ENCODE results near the gene EED. TPM values are rescaled to one million over a fixed set of nuclear protein-coding genes. Genes with fewer than 3 reads are reported as not detected.

Gene EED
- total and polyA plus RNA-seq, 9 donors = 16.2 to 29.4 (median 17.2) TPM

- intact Hi-C loops (cut with DNase I) = loop anchor here in 1 of 4 donors (10.0 kb wide), 1 partner anchor 350 kb away; the partner anchor contains the start of gene CCDC83
- Histone ChIP-seq H3K27ac (no peak overlapping the region), H3K9me3 (no peaks in the 10 kb centered on the region), H3K4me1 (ENCODE audit: insufficient read depth) (no peaks in the 10 kb centered on the region), H3K4me3 (no peak overlapping the region), H3K36me3 (no peaks in the 10 kb centered on the region), H3K27me3 (no peaks in the 10 kb centered on the region)
- DNase-seq = no peak
- no peak for TF ChIP-seq CTCF (IDR thresholded peaks at IDR 0.05)
- no peak for TF ChIP-seq POLR2A (IDR thresholded peaks at IDR 0.05)
- TF ChIP-seq EP300 (IDR thresholded peaks at IDR 0.05) = no peak
- 83 to 97% (median 88%) methylated on average over 1 of the region's 1 CpG for WGBS, 3 donors
Observed at GRCh38 chr11:86204356-86204755, 40.2 kb upstream of the EED start.

- no peak for DNase-seq
- TF ChIP-seq CTCF (IDR thresholded peaks at IDR 0.05) (no peak), EP300 (IDR thresholded peaks at IDR 0.05) (no peak), POLR2A (IDR thresholded peaks at IDR 0.05) (no peak)
- Histone ChIP-seq H3K4me1 (ENCODE audit: insufficient read depth) (no peaks in the 10 kb centered on the region), H3K4me3 (no peak overlapping the region), H3K27me3 (no peaks in the 10 kb centered on the region), H3K36me3 (no peaks in the 10 kb centered on the region), H3K27ac (no peak overlapping the region), H3K9me3 (no peaks in the 10 kb centered on the region)
- WGBS, 3 donors = 87 to 92% (median 90%) methylated on average over 11 of the region's 11 CpGs
- intact Hi-C loops (cut with DNase I) = loop anchor here in 1 of 4 donors (10.0 kb wide), 1 partner anchor 351 kb away; the partner anchor contains the start of gene CCDC83
Observed at GRCh38 chr11:86205421-86206336, 38.9 kb upstream of the EED start.

- no peaks in the 10 kb centered on the region for H3K9me3 ChIP-seq
- no peak overlapping the region for H3K4me3 ChIP-seq
- H3K36me3 ChIP-seq = no peaks in the 10 kb centered on the region
- intact Hi-C loops (cut with DNase I) = loop anchor here in 1 of 4 donors (10.0 kb wide), 1 partner anchor 352 kb away; the partner anchor contains the start of gene CCDC83
- DNase-seq = no peak
- H3K4me1 ChIP-seq (ENCODE audit: insufficient read depth) = no peaks in the 10 kb centered on the region
- H3K27me3 ChIP-seq = no peaks in the 10 kb centered on the region
- H3K27ac ChIP-seq = no peak overlapping the region
- 23 to 54% (median 38%) methylated on average over 2 of the region's 2 CpGs for WGBS, 3 donors
- TF ChIP-seq EP300 (IDR thresholded peaks at IDR 0.05) = no peak
- TF ChIP-seq POLR2A (IDR thresholded peaks at IDR 0.05) = no peak
- TF ChIP-seq CTCF (IDR thresholded peaks at IDR 0.05) = no peak
Observed at GRCh38 chr11:86206337-86206695, 38.2 kb upstream of the EED start.

DNA sequence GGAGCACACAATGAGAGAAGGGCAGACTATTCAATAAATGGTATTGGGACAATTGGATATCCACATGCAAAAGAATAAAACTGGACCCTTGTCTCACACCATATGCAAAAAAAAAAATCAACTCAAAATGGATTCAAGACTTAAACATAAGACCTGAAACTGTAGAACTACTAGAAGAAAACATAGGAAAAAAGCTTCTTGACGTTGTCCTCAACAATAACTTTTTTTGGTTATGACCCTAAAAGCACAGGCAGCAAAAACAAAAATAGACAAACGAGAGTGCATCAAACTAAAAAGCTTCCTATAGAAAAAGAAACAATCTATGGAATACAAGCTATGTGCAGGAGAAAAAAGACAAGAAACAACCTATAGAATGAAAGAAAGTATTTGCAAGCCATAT, 37.1 kb upstream of the EED start:
- H3K4me3 ChIP-seq = no peak overlapping the region
- no peaks in the 10 kb centered on the region for H3K27me3 ChIP-seq
- H3K27ac ChIP-seq = no peak overlapping the region
- DNase-seq = no peak
- intact Hi-C loops (cut with DNase I) = loop anchor here in 1 of 4 donors (10.0 kb wide), 1 partner anchor 353 kb away; the partner anchor contains the start of gene CCDC83
- 81 to 91% (median 87%) methylated on average over 2 of the region's 2 CpGs for WGBS, 3 donors
- TF ChIP-seq POLR2A (IDR thresholded peaks at IDR 0.05) (no peak), EP300 (IDR thresholded peaks at IDR 0.05) (no peak), CTCF (IDR thresholded peaks at IDR 0.05) (no peak)
- H3K9me3 ChIP-seq = no peaks in the 10 kb centered on the region
- H3K36me3 ChIP-seq = no peaks in the 10 kb centered on the region
- no peaks in the 10 kb centered on the region for H3K4me1 ChIP-seq (ENCODE audit: insufficient read depth)
